Measurements from ENCODE around the gene RASSF4.

Gene RASSF4

GRCh38 chr10:44977287-44978212, 17.9 kb downstream of the RASSF4 start:
- H3K79me2 ChIP-seq (ENCODE audit: low read length) = no peaks in the 10 kb centered on the region
- peak overlapping the region; percentile 65 for H3K4me3 ChIP-seq (ENCODE audit: low read length)
- H3K9me3 ChIP-seq (ENCODE audit: insufficient read depth, low read length) = no peaks in the 10 kb centered on the region
- H3K27me3 ChIP-seq (ENCODE audit: low read depth, low read length) = no peaks in the 10 kb centered on the region
- H3K4me2 ChIP-seq (ENCODE audit: low read length) = peak overlapping the region; percentile 77
- H3K9ac ChIP-seq (ENCODE audit: low read length) = peak overlapping the region; percentile 47; the same call in 1 of the 2 replicates
- no peaks in the 10 kb centered on the region for H3K36me3 ChIP-seq (replicated peaks; ENCODE audit: low read depth, low read length)
- TF ChIP-seq EZH2phosphoT487 (IDR thresholded peaks at IDR 0.05; ENCODE audit: low read depth) = no peak
- TF ChIP-seq, protein P1, sequence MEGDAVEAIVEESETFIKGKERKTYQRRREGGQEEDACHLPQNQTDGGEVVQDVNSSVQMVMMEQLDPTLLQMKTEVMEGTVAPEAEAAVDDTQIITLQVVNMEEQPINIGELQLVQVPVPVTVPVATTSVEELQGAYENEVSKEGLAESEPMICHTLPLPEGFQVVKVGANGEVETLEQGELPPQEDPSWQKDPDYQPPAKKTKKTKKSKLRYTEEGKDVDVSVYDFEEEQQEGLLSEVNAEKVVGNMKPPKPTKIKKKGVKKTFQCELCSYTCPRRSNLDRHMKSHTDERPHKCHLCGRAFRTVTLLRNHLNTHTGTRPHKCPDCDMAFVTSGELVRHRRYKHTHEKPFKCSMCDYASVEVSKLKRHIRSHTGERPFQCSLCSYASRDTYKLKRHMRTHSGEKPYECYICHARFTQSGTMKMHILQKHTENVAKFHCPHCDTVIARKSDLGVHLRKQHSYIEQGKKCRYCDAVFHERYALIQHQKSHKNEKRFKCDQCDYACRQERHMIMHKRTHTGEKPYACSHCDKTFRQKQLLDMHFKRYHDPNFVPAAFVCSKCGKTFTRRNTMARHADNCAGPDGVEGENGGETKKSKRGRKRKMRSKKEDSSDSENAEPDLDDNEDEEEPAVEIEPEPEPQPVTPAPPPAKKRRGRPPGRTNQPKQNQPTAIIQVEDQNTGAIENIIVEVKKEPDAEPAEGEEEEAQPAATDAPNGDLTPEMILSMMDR (IDR thresholded peaks at IDR 0.05; ENCODE audit: low read depth, low read length) = no peak
- H4K20me1 ChIP-seq (ENCODE audit: insufficient read depth, low read length) = no peaks in the 10 kb centered on the region
- no peak overlapping the region for H2AFZ ChIP-seq (ENCODE audit: low read depth, low read length)
- peaks cover 67% of the 10 kb centered on the region for H3K4me1 ChIP-seq (ENCODE audit: low read length)
- no peak overlapping the region for H3K27ac ChIP-seq (ENCODE audit: low read length)

- H3K79me2 ChIP-seq (ENCODE audit: low read length) = no peaks in the 10 kb centered on the region
- no peaks in the 10 kb centered on the region for H3K9me3 ChIP-seq (ENCODE audit: insufficient read depth, low read length)
- peak overlapping the region; percentile 77 for H3K4me2 ChIP-seq (ENCODE audit: low read length)
- H3K27ac ChIP-seq (ENCODE audit: low read length) = peak overlapping the region; percentile 23; the same call in 1 of the 2 replicates
- no peak overlapping the region for H2AFZ ChIP-seq (ENCODE audit: low read depth, low read length)
- H3K9ac ChIP-seq (ENCODE audit: low read length) = peak overlapping the region; percentile 47
- peaks cover 63% of the 10 kb centered on the region for H3K4me1 ChIP-seq (ENCODE audit: low read length)
- H3K4me3 ChIP-seq (ENCODE audit: low read length) = peak overlapping the region; percentile 65
- H3K36me3 ChIP-seq (replicated peaks; ENCODE audit: low read depth, low read length) = no peaks in the 10 kb centered on the region
- TF ChIP-seq, protein P1 (IDR thresholded peaks at IDR 0.05; ENCODE audit: low read depth, low read length) = no peak
- TF ChIP-seq EZH2phosphoT487 (IDR thresholded peaks at IDR 0.05; ENCODE audit: low read depth) = no peak
- no peaks in the 10 kb centered on the region for H3K27me3 ChIP-seq (ENCODE audit: low read depth, low read length)
- no peaks in the 10 kb centered on the region for H4K20me1 ChIP-seq (ENCODE audit: insufficient read depth, low read length)
Observed at GRCh38 chr10:44978213-44978569, 18.6 kb downstream of the RASSF4 start.

- no peaks in the 10 kb centered on the region for H4K20me1 ChIP-seq (ENCODE audit: insufficient read depth, low read length)
- no peaks in the 10 kb centered on the region for H3K36me3 ChIP-seq (replicated peaks; ENCODE audit: low read depth, low read length)
- TF ChIP-seq EZH2phosphoT487 (IDR thresholded peaks at IDR 0.05; ENCODE audit: low read depth) = no peak
- TF ChIP-seq, protein P1 (IDR thresholded peaks at IDR 0.05; ENCODE audit: low read depth, low read length) = no peak
- H3K4me2 ChIP-seq (ENCODE audit: low read length) = peak within 1 kb of the TSS; percentile 77
- no peak within 1 kb of the TSS for H2AFZ ChIP-seq (ENCODE audit: low read depth, low read length)
- peaks cover 57% of the 10 kb centered on the region for H3K4me1 ChIP-seq (ENCODE audit: low read length)
- peak within 1 kb of the TSS; percentile 35 for H3K27ac ChIP-seq (ENCODE audit: low read length)
- no peaks in the 10 kb centered on the region for H3K9me3 ChIP-seq (ENCODE audit: insufficient read depth, low read length)
- H3K4me3 ChIP-seq (ENCODE audit: low read length) = peak within 1 kb of the TSS; percentile 65
- no peaks in the 10 kb centered on the region for H3K27me3 ChIP-seq (ENCODE audit: low read depth, low read length)
- peak within 1 kb of the TSS; percentile 47 for H3K9ac ChIP-seq (ENCODE audit: low read length)
- H3K79me2 ChIP-seq (ENCODE audit: low read length) = no peaks in the 10 kb centered on the region
Observed at GRCh38 chr10:44978570-44979280, 19.1 kb downstream of the RASSF4 start, which contains the start of gene DEPP1. DEPP1 (minus strand) TSS chr10:44978809; CDS start chr10:44978030, 779 bp downstream.

All from OCI-LY3 (cell line).